ENCODE measurements around the gene ZNF32. TPM values are rescaled to one million over a fixed set of nuclear protein-coding genes. Genes with fewer than 3 reads are reported as not detected.

Gene ZNF32
- total RNA-seq (2022): 25.3 and 30.3 TPM in 2 replicates
- Bru-seq, nascent RNA: percentile 80 among the genes with signal in this experiment
- percentile 79 among the genes with signal in this experiment for BruChase-seq, experiment 1, labeled RNA remaining after a 2-hour chase
- percentile 75 among the genes with signal in this experiment for BruChase-seq, experiment 2, labeled RNA remaining after a 6-hour chase
- long read RNA-seq, transcript ZNF32-201 (3 exons, 1,137 nt): major isoform, 14 of 39 reads
- long read RNA-seq, transcript ZNF32-202 (3 exons, 1,201 nt): minor isoform, 13 of 39 reads
- long read RNA-seq, partial matches to known transcripts: 2 of 39 reads
- long read RNA-seq, other reads (novel, unspliced or antisense): 10 of 39 reads

DNA sequence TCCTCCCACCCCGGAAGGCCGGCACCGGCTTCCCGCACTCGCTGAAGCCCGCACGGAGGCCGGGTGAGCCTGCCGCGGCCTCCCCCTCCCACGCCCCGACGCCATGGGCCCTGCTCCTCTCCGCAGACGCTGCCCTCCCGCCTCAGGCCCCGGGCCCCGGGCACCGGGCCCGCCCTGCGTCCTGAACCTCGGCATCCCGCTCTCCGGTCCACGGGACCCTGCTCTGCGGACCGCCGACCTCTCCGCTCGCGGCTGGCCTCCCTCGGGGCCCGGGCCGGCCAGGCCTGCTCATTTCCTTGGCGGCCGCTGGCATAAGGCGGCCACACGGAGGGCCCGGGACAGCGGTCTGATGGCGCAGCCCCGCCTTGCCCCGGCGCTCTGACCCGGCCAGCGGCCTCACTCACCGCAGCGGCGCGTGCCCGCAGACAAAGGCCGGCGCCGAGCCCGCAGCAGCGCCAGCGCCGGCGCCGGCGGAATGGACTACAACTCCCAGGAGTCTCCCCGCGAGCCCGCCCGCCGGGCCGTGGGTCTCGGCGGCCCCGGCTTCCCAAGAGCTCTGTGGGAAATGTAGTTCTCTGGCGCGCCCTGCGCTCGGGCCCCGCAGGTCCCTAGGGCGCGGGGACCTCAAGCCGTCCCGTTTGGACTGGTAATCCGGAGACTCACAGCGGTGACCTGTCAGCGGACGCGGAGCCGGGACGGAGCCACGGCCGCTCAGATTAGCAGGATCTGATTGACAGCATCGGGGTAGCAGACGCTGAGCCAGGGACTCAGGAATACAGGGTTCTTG is at the start of gene ZNF32:
TSS of gene ZNF32 (minus strand) at position 484 of the 787 bp plus-strand sequence. CDS start 2,748 bp downstream, outside the sequence.
- intact Hi-C loops (cut with micrococcal nuclease; ENCODE audit: unreplicated experiment): loop anchor here (1.0 to 5.0 kb wide), 3 partner anchors 42 to 1001 kb away; partner anchors contain the start of genes ZNF239 and ZNF485
- POLR2A ChIA-PET: interaction anchor here (0.5 to 0.7 kb wide), 5 partner anchors 9 to 294 kb away, joined by 3 read pairs; no protein-coding TSS in a partner anchor
- H3K4me1 Mint-ChIP-seq (ENCODE audit: low read depth, unreplicated experiment): no peaks in the 10 kb centered on the region
- H3K4me3 Mint-ChIP-seq (ENCODE audit: unreplicated experiment): peak within 1 kb of the TSS; percentile 89
- H3K36me3 Mint-ChIP-seq (ENCODE audit: insufficient read depth, unreplicated experiment): peaks cover 29% of the 10 kb centered on the region
- Histone ChIP-seq H3K4me3 (ENCODE audit: low read depth, low read length) (peak within 1 kb of the TSS; percentile 81), H3K4me1 (0 out of 2 replicates have a peak, but pooled peaks cover 4% of the 10 kb centered on the region), H3K36me3 (ENCODE audit: control insufficient read depth, insufficient read depth, low read length) (peaks cover 11% of the 10 kb centered on the region), H3K9me3 (peaks cover 33% of the 10 kb centered on the region), H3K27me3 (replicated peaks; ENCODE audit: control insufficient read depth, insufficient read depth, low read length) (no peaks in the 10 kb centered on the region; the same call in 1 of the 2 replicates)
- CTCF ChIA-PET: interaction anchor here (0.6 kb wide), 1 partner anchor 175 kb away, joined by 3 read pairs; no protein-coding TSS in a partner anchor
- no peak for TF ChIP-seq CTCF (IDR thresholded peaks at IDR 0.05; ENCODE audit: insufficient read depth in 1 of 2, low read depth in 1 of 2, low read length in 1 of 2, severe bottlenecking in 1 of 2, unreplicated experiment in 1 of 2)
- H3K9me3 Mint-ChIP-seq (ENCODE audit: unreplicated experiment): peaks cover 35% of the 10 kb centered on the region
- peak within 1 kb of the TSS; percentile 65 for H3K27ac Mint-ChIP-seq (ENCODE audit: unreplicated experiment)
- DNase-seq: peak; percentile 88 to 94
- no TSS peak for BruUV-seq (replicated peaks)
- peaks cover 3% of the 10 kb centered on the region for H3K27me3 Mint-ChIP-seq (ENCODE audit: insufficient read depth, unreplicated experiment)

DNA sequence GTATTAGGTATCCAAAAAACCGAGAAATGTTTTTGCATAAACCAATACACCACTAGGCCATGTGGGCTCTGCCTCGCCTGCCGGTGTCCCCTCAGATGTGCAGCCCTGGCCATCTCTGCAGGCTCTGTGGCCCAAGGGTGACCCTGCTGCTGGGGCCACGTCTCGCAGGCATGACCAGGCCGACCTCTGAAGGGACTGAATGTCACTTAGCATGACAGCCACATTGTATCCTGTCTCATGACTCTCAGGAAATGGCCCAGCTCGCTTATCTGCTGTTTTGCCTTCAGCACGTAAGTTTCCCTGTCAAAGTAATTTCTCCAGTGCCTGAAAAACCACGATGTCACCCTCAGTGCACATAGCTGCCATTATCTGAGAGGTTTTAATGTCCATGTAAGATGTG is 49.5 kb upstream of the ZNF32 start:
- Mint-ChIP-seq H3K36me3 (ENCODE audit: insufficient read depth, unreplicated experiment) (no peaks in the 10 kb centered on the region), H3K4me3 (ENCODE audit: unreplicated experiment) (no peak overlapping the region), H3K27ac (ENCODE audit: unreplicated experiment) (no peak overlapping the region), H3K27me3 (ENCODE audit: insufficient read depth, unreplicated experiment) (peaks cover 21% of the 10 kb centered on the region), H3K9me3 (ENCODE audit: unreplicated experiment) (no peaks in the 10 kb centered on the region), H3K4me1 (ENCODE audit: low read depth, unreplicated experiment) (no peaks in the 10 kb centered on the region)
- Histone ChIP-seq H3K36me3 (ENCODE audit: control insufficient read depth, insufficient read depth, low read length) (no peaks in the 10 kb centered on the region), H3K9me3 (no peaks in the 10 kb centered on the region), H3K27me3 (replicated peaks; ENCODE audit: control insufficient read depth, insufficient read depth, low read length) (no peaks in the 10 kb centered on the region; the same call in 1 of the 2 replicates), H3K4me1 (no peaks in the 10 kb centered on the region), H3K4me3 (ENCODE audit: low read depth, low read length) (no peak overlapping the region)
- TF ChIP-seq CTCF (IDR thresholded peaks at IDR 0.05; ENCODE audit: insufficient read depth in 1 of 2, low read depth in 1 of 2, low read length in 1 of 2, severe bottlenecking in 1 of 2, unreplicated experiment in 1 of 2): no peak
- intact Hi-C loops (cut with micrococcal nuclease; ENCODE audit: unreplicated experiment): no loop called here
- CTCF ChIA-PET: no interaction called here
- no TSS peak for BruUV-seq (replicated peaks)
- no peak for DNase-seq
- POLR2A ChIA-PET: no interaction called here

DNA sequence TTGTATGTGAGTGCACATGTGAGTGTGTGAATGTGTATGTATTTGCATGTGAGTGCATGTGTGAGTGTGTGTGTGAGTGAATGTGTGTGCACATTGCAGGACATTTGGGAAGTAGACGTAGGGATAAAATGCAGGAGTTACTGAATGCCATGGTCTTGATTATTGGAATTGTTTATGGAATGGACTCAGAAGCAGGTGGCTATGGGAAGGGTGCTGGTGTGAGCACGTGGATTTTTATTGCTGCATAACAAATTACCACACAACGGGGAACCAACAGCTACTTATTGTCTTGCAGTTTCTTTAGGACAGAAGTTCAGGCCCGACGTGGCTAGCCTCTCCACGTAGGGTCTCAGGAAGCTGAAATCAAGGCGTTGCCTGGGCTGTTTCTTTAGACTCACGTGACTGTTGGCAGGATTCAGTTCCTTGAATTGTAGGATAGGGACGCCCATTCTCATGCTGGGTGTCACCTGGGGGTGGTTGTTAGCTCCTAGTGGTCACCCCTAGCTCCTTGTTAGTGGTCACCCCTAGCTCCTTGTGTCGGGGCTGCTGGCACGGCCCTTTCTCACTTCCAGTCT is 48.3 kb upstream of the ZNF32 start:
- no peak overlapping the region for H3K27ac Mint-ChIP-seq (ENCODE audit: unreplicated experiment)
- no peak overlapping the region for H3K4me3 Mint-ChIP-seq (ENCODE audit: unreplicated experiment)
- ChIA-PET CTCF (no interaction called here), POLR2A (no interaction called here)
- Histone ChIP-seq H3K27me3 (replicated peaks; ENCODE audit: control insufficient read depth, insufficient read depth, low read length) (peaks cover 1% of the 10 kb centered on the region; the same call in 1 of the 2 replicates), H3K4me3 (ENCODE audit: low read depth, low read length) (no peak overlapping the region), H3K4me1 (no peaks in the 10 kb centered on the region), H3K9me3 (no peaks in the 10 kb centered on the region), H3K36me3 (ENCODE audit: control insufficient read depth, insufficient read depth, low read length) (no peaks in the 10 kb centered on the region)
- intact Hi-C loops (cut with micrococcal nuclease; ENCODE audit: unreplicated experiment): no loop called here
- DNase-seq: no peak
- no peaks in the 10 kb centered on the region for H3K36me3 Mint-ChIP-seq (ENCODE audit: insufficient read depth, unreplicated experiment)
- H3K9me3 Mint-ChIP-seq (ENCODE audit: unreplicated experiment): no peaks in the 10 kb centered on the region
- TF ChIP-seq CTCF (IDR thresholded peaks at IDR 0.05; ENCODE audit: insufficient read depth in 1 of 2, low read depth in 1 of 2, low read length in 1 of 2, severe bottlenecking in 1 of 2, unreplicated experiment in 1 of 2): no peak
- BruUV-seq (replicated peaks): no TSS peak
- no peaks in the 10 kb centered on the region for H3K4me1 Mint-ChIP-seq (ENCODE audit: low read depth, unreplicated experiment)
- H3K27me3 Mint-ChIP-seq (ENCODE audit: insufficient read depth, unreplicated experiment): peaks cover 29% of the 10 kb centered on the region
